DLD1 (cell line): ENCODE results near the gene GPS2.

Experiments
- in situ Hi-C: cut with HindIII; loops from 2 replicates; pipeline ENCODE4 v1.10.0; 2017; ENCODE audit warnings: low sequenced_read_pairs

GPS2 gene

GRCh38 chr17:7293816-7294613, 21.1 kb downstream of the GPS2 start:
- in situ Hi-C loops, result no loop called here

GRCh38 chr17:7293159-7293558, 22.0 kb downstream of the GPS2 start:
- in situ Hi-C loops, result no loop called here

- in situ Hi-C loops, result no loop called here
These were observed 22.4 kb downstream of the GPS2 start for GRCh38 chr17:7292729-7293128.

GRCh38 chr17:7292194-7292593, 23.0 kb downstream of the GPS2 start:
- in situ Hi-C loops, result no loop called here

- in situ Hi-C loops, result no loop called here
These were observed 24.5 kb downstream of the GPS2 start for GRCh38 chr17:7290685-7291084.

GRCh38 chr17:7290166-7290565, 25.0 kb downstream of the GPS2 start:
- in situ Hi-C loops, result no loop called here

- in situ Hi-C loops, result no loop called here
These were observed 25.7 kb downstream of the GPS2 start for GRCh38 chr17:7289256-7290032.

GRCh38 chr17:7285679-7286078, 29.5 kb downstream of the GPS2 start:
- in situ Hi-C loops, result no loop called here

- in situ Hi-C loops, result no loop called here
These were observed 30.2 kb downstream of the GPS2 start for GRCh38 chr17:7284911-7285310.

- in situ Hi-C loops, result no loop called here
These were observed 31.5 kb downstream of the GPS2 start for GRCh38 chr17:7283471-7284216.

- in situ Hi-C loops, result no loop called here
These were observed 32.3 kb downstream of the GPS2 start for GRCh38 chr17:7282752-7283321.

- in situ Hi-C loops, result no loop called here
These were observed 33.0 kb downstream of the GPS2 start for GRCh38 chr17:7281953-7282751.

- in situ Hi-C loops, result no loop called here
These were observed 33.8 kb downstream of the GPS2 start, which contains the start of gene SLC2A4 for GRCh38 chr17:7281074-7281952. Gene SLC2A4, plus strand, starts transcription at chr17:7281718. Its CDS starts 217 bp downstream, at chr17:7281935.

- in situ Hi-C loops, result no loop called here
These were observed 34.6 kb downstream of the GPS2 start for GRCh38 chr17:7280519-7281073.

GRCh38 chr17:7279448-7279847, 35.7 kb downstream of the GPS2 start:
- in situ Hi-C loops, result no loop called here

- in situ Hi-C loops, result no loop called here
These were observed 48.4 kb downstream of the GPS2 start for GRCh38 chr17:7266784-7267183.

- in situ Hi-C loops, result no loop called here
These were observed 51.4 kb downstream of the GPS2 start for GRCh38 chr17:7263801-7264078.

- in situ Hi-C loops, result no loop called here
These were observed 52.0 kb downstream of the GPS2 start for GRCh38 chr17:7262935-7263800.
